Endothelial cell of umbilical vein (primary cell): Measurements from ENCODE around the gene FHIT. TPM values are rescaled to one million over a fixed set of nuclear protein-coding genes. Genes with fewer than 3 reads are reported as not detected.

ENCODE experiments used
- BruUV-seq: library from RNA; stranded (reverse); fragments of 400-500 nt; replicated peaks from 2 replicates; lab custom pipeline; 2021; lab: Mats Ljungman, UMichigan
- CTCF ChIA-PET: fragments of 300-600, 350-600 bp; sonication (Branson Sonifier 250); formaldehyde crosslinking; loops from one replicate; lab custom pipeline; 2021; ENCODE audit warnings: antibody characterized with exemption, inconsistent platforms; lab: Charles Lee
- POLR2A ChIA-PET: fragments of 300-600, 350-600 bp; sonication (Branson Sonifier 250); formaldehyde crosslinking; loops from one replicate; lab custom pipeline; 2021; ENCODE audit warnings: antibody characterized with exemption, inconsistent platforms; lab: Charles Lee
- DNase-seq: peaks from one replicate; pipeline ENCODE4 v3.0.0-alpha.2; 2011; ENCODE audit warnings: low read depth, low spot score
- FAIRE-seq: peaks from 2 replicates; lab custom pipeline; 2011; peaks lifted over from hg19 to GRCh38; lab: Jason Lieb, UNC
- H2AFZ ChIP-seq: 2 replicates; pipeline ENCODE4 v1.6.0; 2012; ENCODE audit warnings: low read depth, low read length, control low read depth, inconsistent platforms
- H3K27ac ChIP-seq: 2 replicates; pipeline ENCODE4 v1.5.1; 2011; ENCODE audit warnings: low read depth, mild to moderate bottlenecking, control low read depth, low read length, moderate library complexity; ENCODE audit not compliant: insufficient read depth
- H3K27me3 ChIP-seq, 2 experiments: 2 replicates each; pipeline versions ENCODE4 v1.6.0 to v1.6.1; 2011; ENCODE audit warnings: low read length in 2 of 2, mixed read lengths in 1 of 2; ENCODE audit not compliant: control insufficient read depth in 2 of 2, insufficient read depth in 2 of 2
- H3K36me3 ChIP-seq, 2 experiments: 2 replicates in 1 of 2; 3 replicates in 1 of 2; pipeline ENCODE4 v1.5.1; 2011; ENCODE audit warnings: low read length in 2 of 2, mild to moderate bottlenecking in 1 of 2, moderate library complexity in 1 of 2; ENCODE audit not compliant: control insufficient read depth in 2 of 2, insufficient read depth in 2 of 2; ENCODE audit errors: extremely low read depth in 1 of 2
- H3K4me1 ChIP-seq: 3 replicates; pipeline ENCODE4 v1.5.1; 2011; ENCODE audit warnings: mild to moderate bottlenecking, low read length; ENCODE audit not compliant: control insufficient read depth, insufficient read depth; ENCODE audit errors: extremely low read depth
- H3K4me2 ChIP-seq: 2 replicates; pipeline ENCODE4 v1.6.1; 2011; ENCODE audit warnings: low read length, control low read depth, mixed read lengths; ENCODE audit not compliant: insufficient read depth
- H3K4me3 ChIP-seq, 3 experiments: fragments of 200-600 bp in 1 of 3; sonication (generic), shearing (Covaris generic) in 1 of 3; replicated peaks in 1 of 3; 2 replicates each; pipeline ENCODE4 v1.5.1; 2011 to 2016; ENCODE audit warnings: control low read depth in 3 of 3, low read length in 3 of 3, mild to moderate bottlenecking in 2 of 3, inconsistent platforms in 1 of 3, low read depth in 1 of 3, moderate library complexity in 1 of 3; ENCODE audit not compliant: insufficient read depth in 1 of 3
- H3K79me2 ChIP-seq: 2 replicates; pipeline ENCODE4 v1.6.0; 2012; ENCODE audit warnings: low read length, inconsistent platforms; ENCODE audit not compliant: control insufficient read depth, insufficient read depth
- H3K9ac ChIP-seq: replicated peaks from 2 replicates; pipeline ENCODE3; 2011; ENCODE audit warnings: low read length, control low read depth; ENCODE audit not compliant: insufficient read depth; ENCODE audit errors: extremely low read depth
- H3K9me1 ChIP-seq: replicated peaks from 3 replicates; pipeline ENCODE4 v1.6.0; 2011; ENCODE audit warnings: mild to moderate bottlenecking, low read length; ENCODE audit not compliant: control insufficient read depth, insufficient read depth; ENCODE audit errors: extremely low read depth
- H3K9me3 ChIP-seq: replicated peaks from 2 replicates; pipeline ENCODE4 v1.5.1; 2012; ENCODE audit warnings: low read length, inconsistent platforms; ENCODE audit not compliant: control insufficient read depth, insufficient read depth
- H4K20me1 ChIP-seq: replicated peaks from 2 replicates; pipeline ENCODE3; 2011; ENCODE audit warnings: mild to moderate bottlenecking, low read length; ENCODE audit not compliant: control insufficient read depth, insufficient read depth; ENCODE audit errors: extremely low read depth
- EZH2 ChIP-seq: IDR thresholded peaks from 2 replicates; pipeline ENCODE4 v1.6.1; 2012; ENCODE audit warnings: borderline replicate concordance, low read depth, mild to moderate bottlenecking, moderate library complexity, low read length, inconsistent platforms; ENCODE audit not compliant: severe bottlenecking
- FOS ChIP-seq: IDR thresholded peaks from 2 replicates; pipeline ENCODE4 v1.6.1; 2011; ENCODE audit warnings: mild to moderate bottlenecking, low read length, moderate library complexity, borderline replicate concordance; ENCODE audit not compliant: insufficient read depth
- GATA2 ChIP-seq: IDR thresholded peaks from 2 replicates; pipeline ENCODE4 v1.7.0; 2011; ENCODE audit warnings: low read depth, mild to moderate bottlenecking, moderate library complexity, mixed read lengths, low read length; ENCODE audit not compliant: insufficient read length, insufficient read depth
- JUN ChIP-seq: IDR thresholded peaks from 2 replicates; pipeline ENCODE4 v1.6.1; 2011; ENCODE audit warnings: borderline replicate concordance, low read depth; ENCODE audit not compliant: insufficient read length, insufficient read depth
- MYC ChIP-seq: IDR thresholded peaks from one replicate; pipeline ENCODE4 v1.6.1; 2011; ENCODE audit warnings: mild to moderate bottlenecking, low read depth, low read length
- POLR2A ChIP-seq: IDR thresholded peaks from 2 replicates; pipeline ENCODE4 v1.6.1; 2012; ENCODE audit warnings: low read depth, mild to moderate bottlenecking, control low read depth, low read length
- POLR2AphosphoS5 ChIP-seq: IDR thresholded peaks from 2 replicates; pipeline ENCODE4 v1.6.1; 2012; ENCODE audit warnings: low read depth, mild to moderate bottlenecking, control low read depth, low read length, moderate library complexity; ENCODE audit not compliant: insufficient read depth
- dilution Hi-C: fragments of 300-500 bp; cut with MboI; formaldehyde crosslinking; loops from one replicate; pipeline ENCODE4 v1.15.0; 2019; ENCODE audit warnings: low sequenced_read_pairs; ENCODE audit not compliant: extremely low pct_ligation_motif_present
- intact Hi-C: fragments of 100-400 bp; cut with micrococcal nuclease; formaldehyde crosslinking; loops from one replicate; pipeline ENCODE4 v1.10.0; 2022
- polyA plus RNA-seq, 4 experiments: library from polyadenylated mRNA; depleted of rRNA in 3 of 4; stranded (reverse) in 3 of 4; unstranded in 1 of 4; fragments of >200 nt; gene quantifications; 2 replicates each; pipeline versions ENCODE4 v1.2.1 to v1.2.3, GENCODE V29; 2011 to 2012; ENCODE audit warnings: missing spikeins in 1 of 4
- total RNA-seq: library from RNA; stranded (reverse); gene quantifications from 2 replicates; pipeline ENCODE4 v1.2.3, GENCODE V29; 2021
- TF ChIP-seq, protein P1 (sequence below): IDR thresholded peaks from 2 replicates; pipeline ENCODE4 v1.6.1; 2011; ENCODE audit not compliant: insufficient read depth, insufficient read length

The FHIT gene
- total and polyA plus RNA-seq, 2 donors (not counting 3 experiments of a cell fraction or from before 2014, with no cell fraction given): 0.47 to 2.2 TPM

- H3K36me3 ChIP-seq: no peaks in the 10 kb centered on the region
- no peaks in the 10 kb centered on the region for H3K9me3 ChIP-seq
- dilution Hi-C loops (no loop called here), intact Hi-C loops (no loop called here)
- no peaks in the 10 kb centered on the region for H3K27me3 ChIP-seq
- CTCF ChIA-PET: no interaction called here
- BruUV-seq: no TSS peak
- no peaks in the 10 kb centered on the region for H3K79me2 ChIP-seq
- no peak for FAIRE-seq
- H3K4me3 ChIP-seq: no peak overlapping the region
- H2AFZ ChIP-seq: no peak overlapping the region
- no peaks in the 10 kb centered on the region for H3K4me1 ChIP-seq
- TF ChIP-seq GATA2 (no peak), FOS (no peak), MYC (no peak), POLR2A (no peak), POLR2AphosphoS5 (no peak)
- no peak for DNase-seq
- no peak overlapping the region for H3K4me2 ChIP-seq
- no peak overlapping the region for H3K9ac ChIP-seq
- POLR2A ChIA-PET: no interaction called here
- H3K9me1 ChIP-seq: no peaks in the 10 kb centered on the region
- H4K20me1 ChIP-seq: no peaks in the 10 kb centered on the region
- no peak overlapping the region for H3K27ac ChIP-seq
These were observed 374.1 kb downstream of the FHIT start for GRCh38 chr3:60877188-60877587.

GRCh38 chr3:60870396-60870795, 380.9 kb downstream of the FHIT start:
- Histone ChIP-seq H3K27me3 (no peaks in the 10 kb centered on the region), H3K4me3 (no peak overlapping the region), H3K9me1 (no peaks in the 10 kb centered on the region), H3K4me1 (no peaks in the 10 kb centered on the region), H3K9me3 (no peaks in the 10 kb centered on the region), H3K79me2 (no peaks in the 10 kb centered on the region), H3K27ac (no peak overlapping the region), H3K9ac (no peak overlapping the region), H4K20me1 (no peaks in the 10 kb centered on the region), H3K36me3 (no peaks in the 10 kb centered on the region), H2AFZ (no peak overlapping the region), H3K4me2 (no peak overlapping the region)
- dilution Hi-C loops (no loop called here), intact Hi-C loops (no loop called here)
- no peak for FAIRE-seq
- DNase-seq: no peak
- TF ChIP-seq GATA2: no peak
- TF ChIP-seq, protein P1, sequence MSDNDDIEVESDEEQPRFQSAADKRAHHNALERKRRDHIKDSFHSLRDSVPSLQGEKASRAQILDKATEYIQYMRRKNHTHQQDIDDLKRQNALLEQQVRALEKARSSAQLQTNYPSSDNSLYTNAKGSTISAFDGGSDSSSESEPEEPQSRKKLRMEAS: no peak
- no peak for TF ChIP-seq POLR2A
- no peak for TF ChIP-seq JUN
- no peak for TF ChIP-seq FOS
- no peak for TF ChIP-seq MYC
- no peak for TF ChIP-seq POLR2AphosphoS5
- no peak for TF ChIP-seq EZH2
- ChIA-PET CTCF (no interaction called here), POLR2A (no interaction called here)
- no TSS peak for BruUV-seq
